H1 (cell line): ENCODE results near the gene RGS5. TPM values are rescaled to one million over a fixed set of nuclear protein-coding genes. Genes with fewer than 3 reads are reported as not detected.

Experiments used
- CTCF ChIA-PET: fragments of 300-600 bp; sonication (Branson Sonifier 250); formaldehyde crosslinking; loops from one replicate; lab custom pipeline; 2021; ENCODE audit not compliant: partially characterized antibody; lab: Charles Lee
- POLR2A ChIA-PET: fragments of 300-600 bp; sonication (Branson Sonifier 250); formaldehyde crosslinking; loops from one replicate; lab custom pipeline; 2021; ENCODE audit warnings: inconsistent platforms; ENCODE audit not compliant: partially characterized antibody; lab: Charles Lee
- DNase-seq, 2 experiments: peaks; one replicate each; pipeline versions ENCODE4 v3.0.0 to v3.0.0-alpha.2; 2010 to 2022; ENCODE audit warnings: low spot score in 2 of 2, low read depth in 1 of 2, mixed read lengths in 1 of 2
- FAIRE-seq: peaks from 2 replicates; lab custom pipeline; 2011; peaks lifted over from hg19 to GRCh38; lab: Jason Lieb, UNC
- H2AFZ ChIP-seq: 2 replicates; pipeline ENCODE4 v1.8.1; 2012; ENCODE audit warnings: low read length, inconsistent platforms
- H2AK5ac ChIP-seq: 2 replicates; pipeline ENCODE4 v1.6.1; 2013; ENCODE audit warnings: low read depth, low read length
- H2BK120ac ChIP-seq: replicated peaks from 2 replicates; pipeline ENCODE3; 2013; ENCODE audit warnings: low read depth, low read length, inconsistent platforms
- H2BK12ac ChIP-seq: 2 replicates; pipeline ENCODE4 v1.6.1; 2013; ENCODE audit warnings: low read depth, low read length
- H2BK15ac ChIP-seq: 2 replicates; pipeline ENCODE4 v1.6.1; 2013; ENCODE audit warnings: low read length
- H2BK20ac ChIP-seq: 2 replicates; pipeline ENCODE4 v1.6.1; 2013; ENCODE audit warnings: low read length
- H2BK5ac ChIP-seq: 2 replicates; pipeline ENCODE4 v1.6.1; 2013; ENCODE audit warnings: low read depth, low read length
- H3K14ac ChIP-seq: 2 replicates; pipeline ENCODE4 v1.6.1; 2013; ENCODE audit warnings: inconsistent platforms; ENCODE audit not compliant: insufficient read length
- H3K18ac ChIP-seq: 2 replicates; pipeline ENCODE4 v1.6.1; 2013; ENCODE audit warnings: low read length; ENCODE audit errors: extremely low read depth
- H3K23ac ChIP-seq: 2 replicates; pipeline ENCODE4 v1.6.1; 2013; ENCODE audit warnings: inconsistent platforms; ENCODE audit not compliant: insufficient read length
- H3K23me2 ChIP-seq: 2 replicates; pipeline ENCODE4 v1.6.1; 2013; ENCODE audit warnings: low read depth, low read length
- H3K27ac ChIP-seq: 2 replicates; pipeline ENCODE4 v1.6.1; 2011; ENCODE audit warnings: low read depth, low read length, inconsistent platforms
- H3K27me3 ChIP-seq, 4 experiments: replicated peaks in 1 of 4; 1 replicate in 1 of 4; 2 replicates in 3 of 4; pipeline versions ENCODE4 v1.6.1 to v1.8.1; 2011 to 2013; ENCODE audit warnings: low read length in 3 of 4, mild to moderate bottlenecking in 3 of 4, inconsistent platforms in 2 of 4, mixed read lengths in 2 of 4, moderate library complexity in 1 of 4; ENCODE audit not compliant: control insufficient read depth in 3 of 4, insufficient read depth in 3 of 4; ENCODE audit errors: extremely low read depth in 1 of 4
- H3K36me3 ChIP-seq, 4 experiments: 2 replicates each; pipeline versions ENCODE4 v1.6.1 to v1.8.1; 2011 to 2013; ENCODE audit warnings: mild to moderate bottlenecking in 4 of 4, low read length in 3 of 4, moderate library complexity in 2 of 4, control low read depth in 1 of 4, inconsistent platforms in 1 of 4; ENCODE audit not compliant: insufficient read depth in 4 of 4, control insufficient read depth in 2 of 4
- H3K4ac ChIP-seq: replicated peaks from 2 replicates; pipeline ENCODE3; 2013; ENCODE audit warnings: low read length, low read depth, mixed read lengths, inconsistent platforms; ENCODE audit not compliant: insufficient read length
- H3K4me1 ChIP-seq, 4 experiments: replicated peaks in 1 of 4; 1 replicate in 1 of 4; 2 replicates in 3 of 4; pipeline versions ENCODE4 v1.6.1 to v1.8.1; 2011 to 2013; ENCODE audit warnings: low read length in 3 of 4, inconsistent platforms in 2 of 4, mixed read lengths in 1 of 4; ENCODE audit not compliant: insufficient read depth in 4 of 4, control insufficient read depth in 3 of 4
- H3K4me2 ChIP-seq, 2 experiments: 2 replicates each; pipeline versions ENCODE4 v1.6.1 to v1.8.1; 2011 to 2013; ENCODE audit warnings: low read depth in 2 of 2, low read length in 2 of 2, control low read depth in 1 of 2, inconsistent platforms in 1 of 2, mild to moderate bottlenecking in 1 of 2; ENCODE audit not compliant: insufficient read depth in 1 of 2
- H3K4me3 ChIP-seq, 4 experiments: fragments of 200-600, 300-600 bp in 1 of 4; sonication (generic), shearing (Covaris generic), sonication (Bioruptor Twin) in 1 of 4; 2 replicates each; pipeline versions ENCODE4 v1.5.1 to v1.8.1; 2011 to 2016; ENCODE audit warnings: low read length in 4 of 4, low read depth in 3 of 4, control low read depth in 2 of 4, inconsistent platforms in 2 of 4, mild to moderate bottlenecking in 2 of 4, mixed read lengths in 1 of 4, moderate library complexity in 1 of 4; ENCODE audit not compliant: insufficient read depth in 2 of 4; ENCODE audit errors: extremely low read depth in 1 of 4
- H3K56ac ChIP-seq: replicated peaks from 2 replicates; pipeline ENCODE3; 2013; ENCODE audit warnings: low read depth, mild to moderate bottlenecking, mixed read lengths, low read length, inconsistent platforms; ENCODE audit not compliant: insufficient read length
- H3K79me1 ChIP-seq: 2 replicates; pipeline ENCODE4 v1.6.1; 2013; ENCODE audit warnings: low read depth, low read length, control low read depth
- H3K79me2 ChIP-seq, 2 experiments: 2 replicates each; pipeline versions ENCODE4 v1.6.1 to v1.8.1; 2012 to 2013; ENCODE audit warnings: low read length in 2 of 2, mild to moderate bottlenecking in 2 of 2, inconsistent platforms in 1 of 2; ENCODE audit not compliant: insufficient read depth in 2 of 2, control insufficient read depth in 1 of 2
- H3K9ac ChIP-seq, 4 experiments: replicated peaks in 1 of 4; 1 replicate in 1 of 4; 2 replicates in 3 of 4; pipeline versions ENCODE4 v1.6.1 to v1.8.1; 2011 to 2013; ENCODE audit warnings: low read depth in 3 of 4, low read length in 3 of 4, control low read depth in 2 of 4, mild to moderate bottlenecking in 2 of 4, moderate library complexity in 2 of 4, inconsistent platforms in 1 of 4; ENCODE audit errors: extremely low read depth in 1 of 4
- H3K9me3 ChIP-seq, 2 experiments: 2 replicates each; pipeline versions ENCODE4 v1.6.1 to v1.8.1; 2012 to 2013; ENCODE audit warnings: mild to moderate bottlenecking in 2 of 2, moderate library complexity in 2 of 2, control low read depth in 1 of 2, inconsistent platforms in 1 of 2, low read depth in 1 of 2, low read length in 1 of 2, mixed read lengths in 1 of 2; ENCODE audit not compliant: insufficient read depth in 2 of 2
- H4K20me1 ChIP-seq, 2 experiments: replicated peaks in 1 of 2; 2 replicates each; pipeline versions ENCODE3 to v1.8.1; 2011 to 2013; ENCODE audit warnings: inconsistent platforms in 2 of 2, low read length in 2 of 2, mild to moderate bottlenecking in 1 of 2; ENCODE audit not compliant: insufficient read depth in 2 of 2, control insufficient read depth in 1 of 2
- H4K5ac ChIP-seq: 2 replicates; pipeline ENCODE4 v1.6.1; 2013; ENCODE audit warnings: low read length, low read depth, mixed read lengths, inconsistent platforms; ENCODE audit not compliant: insufficient read length
- H4K8ac ChIP-seq: 2 replicates; pipeline ENCODE4 v1.8.0; 2013; ENCODE audit warnings: mild to moderate bottlenecking, moderate library complexity, low read length, inconsistent platforms; ENCODE audit not compliant: insufficient read depth; ENCODE audit errors: extremely low read depth
- H4K91ac ChIP-seq: replicated peaks from 2 replicates; pipeline ENCODE3; 2013; ENCODE audit warnings: low read length, mixed read lengths, inconsistent platforms; ENCODE audit not compliant: insufficient read length
- ASH2L ChIP-seq: fragments of 200-600, 300-600 bp; sonication (generic); IDR thresholded peaks from one replicate; pipeline ENCODE4 v1.7.1; 2017; ENCODE audit warnings: low read length
- JUN ChIP-seq: IDR thresholded peaks from 2 replicates; pipeline ENCODE4 v1.6.1; 2011; ENCODE audit warnings: low read depth, mild to moderate bottlenecking, improper control_type of control experiment, low read length
- TCF12 ChIP-seq: IDR thresholded peaks from 2 replicates; pipeline ENCODE4 v1.6.1; 2011; ENCODE audit warnings: low read depth, mild to moderate bottlenecking, low read length
- WGBS, 2 experiments: shearing (Covaris generic) in 1 of 2; methylation state at CpG; one replicate each; pipeline versions ENCODE4 v1.1.6 to v1.1.7; 2013 to 2015; ENCODE audit warnings: low lambda C conversion rate in 2 of 2, mixed read lengths in 2 of 2, inconsistent platforms in 1 of 2, low coverage in 1 of 2, missing lambda C conversion rate in 1 of 2; ENCODE audit not compliant: insufficient replicate concordance in 2 of 2, insufficient coverage in 1 of 2, insufficient read length in 1 of 2; ENCODE audit errors: extremely low coverage in 1 of 2, missing lambda C conversion rate in 1 of 2; 5-methylcytosine and 5-hydroxymethylcytosine counted together
- polyA plus RNA-seq, 7 experiments: library from polyadenylated mRNA; depleted of rRNA in 3 of 7; stranded (reverse) in 5 of 7; unstranded in 2 of 7; fragments of >200 nt in 5 of 7; fragments of 200-250 nt in 2 of 7; gene quantifications; 1 replicate in 5 of 7; 2 replicates in 1 of 7; 4 replicates in 1 of 7; pipeline versions ENCODE4 v1.2.1 to v1.2.3, GENCODE V29; 2011 to 2013; ENCODE audit warnings: missing spikeins in 2 of 7, mixed read lengths in 2 of 7
- total RNA-seq: library from RNA; stranded (reverse); fragmentation: NEBNext Ultra II Directional; extraction: Animal tissue kit (Norgen Biotek cat#: 25700); gene quantifications from 2 replicates; pipeline ENCODE4 v1.2.1, GENCODE V29; 2021
- TF ChIP-seq, protein P1 (sequence below), 3 experiments: IDR thresholded peaks; 1 replicate in 2 of 3; 2 replicates in 1 of 3; pipeline versions ENCODE4 v1.5.1 to v1.6.1; 2011; ENCODE audit warnings: low read length in 3 of 3, mild to moderate bottlenecking in 3 of 3, inconsistent platforms in 2 of 3, low read depth in 1 of 3, moderate library complexity in 1 of 3; ENCODE audit not compliant: insufficient read depth in 1 of 3; ENCODE audit errors: control extremely low read depth in 1 of 3

The RGS5 gene
- total and polyA plus RNA-seq, 2 of the 8 experiments (the other 6 are each of a cell fraction or from before 2014, with no cell fraction given), result 75.5 to 103 TPM

DNA sequence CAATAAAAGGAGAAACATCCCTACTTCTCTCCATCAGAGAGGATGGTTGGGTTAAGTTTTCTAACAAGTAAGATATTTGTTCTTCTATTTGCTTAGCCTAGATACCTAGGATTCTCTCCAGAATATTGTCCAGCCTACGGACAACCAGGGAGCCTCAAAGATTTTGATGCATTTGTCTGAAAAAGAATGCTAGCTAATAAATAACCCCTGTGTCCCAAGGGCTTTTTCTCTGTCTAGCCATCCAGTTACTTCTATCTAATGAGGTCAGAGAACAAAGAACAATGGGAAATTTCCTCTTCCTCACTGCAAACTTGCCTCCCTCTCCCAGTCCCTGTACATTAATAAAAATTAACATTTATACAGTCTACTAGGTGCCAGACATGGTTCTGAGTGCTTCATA is 810 bp downstream of the RGS5 start:
- FAIRE-seq (no peak), DNase-seq (no peak)
- Histone ChIP-seq H3K27me3 (no peaks in the 10 kb centered on the region), H3K56ac (no peak overlapping the region), H3K23me2 (no peaks in the 10 kb centered on the region), H4K5ac (peak overlapping the region; percentile 46), H2BK5ac (no peak overlapping the region), H3K79me1 (no peaks in the 10 kb centered on the region), H3K9me3 (no peaks in the 10 kb centered on the region), H2BK12ac (no peak overlapping the region), H2BK20ac (no peak overlapping the region), H3K23ac (no peak overlapping the region), H3K79me2 (peaks cover 0 to 35% of the 10 kb centered on the region in 2 experiments; a peak in 2 of 4 replicates), H3K9ac (no peak overlapping the region; a peak in 1 of 7 replicates), H3K27ac (no peak overlapping the region), H3K18ac (no peak overlapping the region), H4K20me1 (no peaks in the 10 kb centered on the region), H4K8ac (no peak overlapping the region), H3K36me3 (no peaks in the 10 kb centered on the region), H3K4me1 (peaks cover 0 to 8% (median 4%) of the 10 kb centered on the region in 4 experiments; a peak in 4 of 7 replicates), H2BK120ac (no peak overlapping the region), H3K14ac (no peak overlapping the region), H2AFZ (no peak overlapping the region), H3K4me3 (peak overlapping the region in 2 of 4 experiments; percentile 7 to 54; a peak in 4 of 8 replicates), H2BK15ac (no peak overlapping the region), H3K4ac (no peak overlapping the region), H2AK5ac (no peak overlapping the region), H4K91ac (no peak overlapping the region), H3K4me2 (peak overlapping the region; percentile 59 to 60)
- ChIA-PET CTCF (interaction anchor here (0.8 to 1.4 kb wide), 6 partner anchors 10 to 132 kb away, joined by 3 to 4 read pairs (median 3); partner anchors contain the start of gene RGS4), POLR2A (interaction anchor here (1.4 to 2.9 kb wide), 2 partner anchors 10 to 18 kb away, joined by 4 to 17 read pairs; no protein-coding TSS in a partner anchor)
- WGBS, 2 experiments, result 76% methylated on average over 1 of the region's 1 CpG; no CpG with 5 or more reads in 1 of the 2 experiments
- TF ChIP-seq TCF12 (no peak), JUN (no peak), ASH2L (no peak)
- TF ChIP-seq, protein P1, sequence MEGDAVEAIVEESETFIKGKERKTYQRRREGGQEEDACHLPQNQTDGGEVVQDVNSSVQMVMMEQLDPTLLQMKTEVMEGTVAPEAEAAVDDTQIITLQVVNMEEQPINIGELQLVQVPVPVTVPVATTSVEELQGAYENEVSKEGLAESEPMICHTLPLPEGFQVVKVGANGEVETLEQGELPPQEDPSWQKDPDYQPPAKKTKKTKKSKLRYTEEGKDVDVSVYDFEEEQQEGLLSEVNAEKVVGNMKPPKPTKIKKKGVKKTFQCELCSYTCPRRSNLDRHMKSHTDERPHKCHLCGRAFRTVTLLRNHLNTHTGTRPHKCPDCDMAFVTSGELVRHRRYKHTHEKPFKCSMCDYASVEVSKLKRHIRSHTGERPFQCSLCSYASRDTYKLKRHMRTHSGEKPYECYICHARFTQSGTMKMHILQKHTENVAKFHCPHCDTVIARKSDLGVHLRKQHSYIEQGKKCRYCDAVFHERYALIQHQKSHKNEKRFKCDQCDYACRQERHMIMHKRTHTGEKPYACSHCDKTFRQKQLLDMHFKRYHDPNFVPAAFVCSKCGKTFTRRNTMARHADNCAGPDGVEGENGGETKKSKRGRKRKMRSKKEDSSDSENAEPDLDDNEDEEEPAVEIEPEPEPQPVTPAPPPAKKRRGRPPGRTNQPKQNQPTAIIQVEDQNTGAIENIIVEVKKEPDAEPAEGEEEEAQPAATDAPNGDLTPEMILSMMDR (IDR thresholded peaks at IDR 0.05; ENCODE audit: control extremely low read depth in 1 of 3, insufficient read depth in 1 of 3, low read depth in 1 of 3, low read length in 3 of 3), result no peak
